IPS-18a (cell line): ENCODE results near the gene TUBB8.
"Not testable (repeated sequence)": the region's sequence is repeated elsewhere in the genome, so short reads cannot be mapped to it uniquely, and the experiment has no call there.

Source experiments
- H3K27ac ChIP-seq: one replicate; pipeline ENCODE4 v1.5.1; 2013; ENCODE audit warnings: low read length
- H3K27me3 ChIP-seq: one replicate; pipeline ENCODE4 v1.6.1; 2013; ENCODE audit warnings: mild to moderate bottlenecking, low read length; ENCODE audit not compliant: control insufficient read depth, insufficient read depth
- H3K36me3 ChIP-seq: one replicate; pipeline ENCODE4 v1.6.1; 2013; ENCODE audit warnings: low read depth, low read length; ENCODE audit not compliant: control insufficient read depth
- H3K4me1 ChIP-seq: one replicate; pipeline ENCODE4 v1.6.1; 2013; ENCODE audit warnings: low read depth, low read length; ENCODE audit not compliant: control insufficient read depth
- H3K4me3 ChIP-seq: one replicate; pipeline ENCODE4 v1.5.1; 2013; ENCODE audit warnings: low read length
- H3K9ac ChIP-seq: one replicate; pipeline ENCODE4 v1.6.1; 2013; ENCODE audit warnings: mild to moderate bottlenecking, low read length, moderate library complexity
- H3K9me3 ChIP-seq: one replicate; pipeline ENCODE4 v1.6.1; 2013; ENCODE audit warnings: low read depth, low read length; ENCODE audit not compliant: control insufficient read depth

Gene TUBB8

DNA sequence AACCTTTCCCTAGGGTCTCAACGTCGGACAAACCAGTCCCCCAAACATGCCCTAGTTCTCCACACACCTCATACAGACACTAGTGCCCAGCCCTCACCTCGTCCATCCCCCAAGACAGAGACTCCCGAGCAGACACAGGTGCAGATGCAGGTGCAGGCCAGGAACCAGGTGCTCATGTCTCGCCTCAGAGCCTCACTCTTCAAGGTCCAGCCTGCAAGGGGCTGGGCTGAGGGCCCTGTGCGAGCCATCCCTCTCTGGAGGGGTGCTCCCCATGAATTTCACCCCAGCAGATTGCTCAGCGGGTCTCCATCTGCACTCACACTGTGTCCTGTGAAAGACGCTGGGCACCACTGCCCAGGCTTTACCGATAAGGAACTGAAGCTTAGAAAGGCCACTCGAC lies 36.9 kb upstream of the TUBB8 start:
- Histone ChIP-seq H3K4me1 (no peaks in the 10 kb centered on the region), H3K9me3 (no peaks in the 10 kb centered on the region), H3K36me3 (no peaks in the 10 kb centered on the region), H3K27me3 (no peaks in the 10 kb centered on the region), H3K4me3 (no peak overlapping the region), H3K27ac (no peak overlapping the region), H3K9ac (no peak overlapping the region)

DNA sequence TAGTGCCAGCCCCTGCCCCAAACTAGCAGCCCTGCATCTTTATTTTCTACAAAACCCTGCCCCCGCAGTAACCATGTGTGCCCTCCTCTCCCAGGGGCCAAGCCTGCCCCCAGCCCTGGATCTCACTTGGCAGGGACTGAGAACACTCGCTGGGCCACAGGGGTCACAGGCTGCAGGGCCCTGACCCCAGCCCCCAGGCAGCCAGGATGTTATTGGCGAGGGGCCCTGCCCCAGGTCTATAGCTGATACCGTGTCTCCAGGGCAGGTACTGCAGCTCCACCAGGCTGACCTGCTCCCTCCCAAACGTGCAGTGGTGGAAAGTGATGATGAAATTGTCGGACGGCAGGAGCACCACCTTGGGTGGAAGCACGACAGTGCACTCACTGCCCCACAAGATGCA lies 35.9 kb upstream of the TUBB8 start:
- no peaks in the 10 kb centered on the region for H3K4me1 ChIP-seq
- H3K9me3 ChIP-seq: no peaks in the 10 kb centered on the region
- H3K4me3 ChIP-seq: no peak overlapping the region
- H3K9ac ChIP-seq: no peak overlapping the region
- no peaks in the 10 kb centered on the region for H3K36me3 ChIP-seq
- H3K27ac ChIP-seq: no peak overlapping the region
- H3K27me3 ChIP-seq: no peaks in the 10 kb centered on the region

DNA sequence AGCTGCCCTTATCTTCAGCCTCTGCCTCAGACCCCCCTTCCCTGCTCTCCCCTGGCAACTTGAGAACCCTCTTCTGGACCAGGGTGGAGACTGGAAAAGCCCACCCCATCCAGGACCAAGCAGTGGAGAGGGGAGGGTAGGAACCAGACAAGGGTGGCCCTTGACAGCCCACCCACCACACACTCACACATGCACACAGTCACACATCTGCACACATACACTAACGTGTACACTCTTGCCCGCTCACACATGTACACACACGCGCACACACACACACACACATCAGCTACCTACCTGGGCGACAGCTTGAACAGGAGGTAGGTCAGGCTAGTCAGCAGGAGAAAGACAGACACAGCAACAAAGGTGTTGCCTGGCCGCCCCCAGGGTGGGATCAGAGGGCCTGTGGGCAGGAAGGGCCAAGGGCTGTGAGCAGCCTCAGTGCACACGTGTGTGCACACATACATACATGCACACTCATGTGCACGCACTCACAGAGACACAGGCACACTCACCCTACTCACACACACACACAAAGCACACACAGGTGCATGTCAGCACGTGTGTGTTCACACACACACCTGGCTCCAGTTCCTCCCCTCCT lies 34.9 kb upstream of the TUBB8 start:
- H3K4me3 ChIP-seq: no peak overlapping the region
- H3K4me1 ChIP-seq: no peaks in the 10 kb centered on the region
- H3K36me3 ChIP-seq: no peaks in the 10 kb centered on the region
- no peaks in the 10 kb centered on the region for H3K9me3 ChIP-seq
- no peaks in the 10 kb centered on the region for H3K27me3 ChIP-seq
- no peak overlapping the region for H3K27ac ChIP-seq
- no peak overlapping the region for H3K9ac ChIP-seq

DNA sequence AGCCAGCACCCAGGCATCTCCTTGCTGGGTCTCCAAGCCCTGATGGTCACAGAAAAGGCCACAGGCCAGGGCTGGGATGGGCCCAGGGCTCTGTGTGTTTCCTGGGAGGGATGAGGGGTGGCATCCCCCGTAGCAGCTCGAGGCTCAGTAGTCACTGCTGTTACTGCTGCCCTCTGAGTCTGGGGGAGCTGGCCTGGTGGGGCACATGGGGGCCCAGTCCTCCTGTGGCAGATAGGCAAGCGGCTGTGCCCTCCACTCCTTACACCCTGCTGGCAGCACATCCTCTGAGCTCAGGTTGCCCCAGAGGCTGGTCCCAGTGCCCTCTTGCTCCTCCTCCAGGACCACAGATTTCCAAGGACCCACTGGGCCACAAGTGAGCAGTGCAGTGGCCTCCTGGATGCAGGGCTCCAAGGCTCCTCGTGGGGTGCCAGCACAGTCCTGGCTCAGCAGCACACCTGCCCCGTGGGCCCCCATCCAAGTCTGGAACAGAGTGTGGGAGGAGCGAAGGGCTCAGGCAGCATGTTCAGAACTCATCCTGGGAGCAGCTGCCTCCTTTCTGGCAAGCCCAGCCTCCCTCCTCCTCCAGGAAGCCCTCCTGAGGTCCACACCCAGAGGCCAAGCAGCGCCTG lies 31.5 kb upstream of the TUBB8 start:
- Histone ChIP-seq H3K9ac (no peak overlapping the region), H3K4me1 (no peaks in the 10 kb centered on the region), H3K9me3 (no peaks in the 10 kb centered on the region), H3K27ac (no peak overlapping the region), H3K4me3 (no peak overlapping the region), H3K36me3 (no peaks in the 10 kb centered on the region), H3K27me3 (peaks cover 7% of the 10 kb centered on the region)

DNA sequence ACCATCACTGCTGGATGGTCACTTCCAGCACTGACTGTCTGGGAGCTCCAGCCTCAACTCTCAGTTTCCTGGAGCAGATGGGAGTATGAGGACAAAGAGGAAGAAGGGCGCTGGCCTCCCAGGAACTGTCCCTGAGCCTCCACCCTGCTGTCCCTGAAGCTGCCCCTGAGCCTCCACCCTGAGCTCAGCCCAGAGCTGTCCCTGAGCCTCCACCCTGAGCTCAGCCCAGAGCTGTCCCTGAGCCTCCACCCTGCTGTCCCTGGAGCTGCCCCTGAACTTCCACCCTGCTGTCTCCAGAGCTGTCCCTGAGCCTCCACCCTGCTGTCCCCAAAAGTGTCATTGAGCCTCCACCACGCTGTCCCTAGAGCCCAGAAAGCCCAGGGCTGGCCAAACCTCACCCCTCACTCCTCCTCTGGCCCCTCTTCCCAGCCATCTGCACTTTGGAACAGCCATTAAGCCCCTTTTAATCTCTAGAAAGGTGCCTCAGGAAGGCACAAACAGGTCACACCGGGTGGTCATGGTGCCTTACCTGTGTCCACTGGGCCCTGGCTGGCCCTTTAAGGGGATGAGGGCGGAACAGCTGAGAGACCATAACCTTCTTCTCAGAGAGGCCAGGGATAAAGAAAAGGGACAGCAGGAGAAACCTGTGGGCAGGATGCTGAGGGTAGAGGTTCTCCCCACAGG lies 30.6 kb upstream of the TUBB8 start:
- peaks cover 11% of the 10 kb centered on the region for H3K27me3 ChIP-seq
- H3K9me3 ChIP-seq: no peaks in the 10 kb centered on the region
- no peak overlapping the region for H3K4me3 ChIP-seq
- no peak overlapping the region for H3K27ac ChIP-seq
- H3K36me3 ChIP-seq: no peaks in the 10 kb centered on the region
- H3K4me1 ChIP-seq: no peaks in the 10 kb centered on the region
- H3K9ac ChIP-seq: no peak overlapping the region

DNA sequence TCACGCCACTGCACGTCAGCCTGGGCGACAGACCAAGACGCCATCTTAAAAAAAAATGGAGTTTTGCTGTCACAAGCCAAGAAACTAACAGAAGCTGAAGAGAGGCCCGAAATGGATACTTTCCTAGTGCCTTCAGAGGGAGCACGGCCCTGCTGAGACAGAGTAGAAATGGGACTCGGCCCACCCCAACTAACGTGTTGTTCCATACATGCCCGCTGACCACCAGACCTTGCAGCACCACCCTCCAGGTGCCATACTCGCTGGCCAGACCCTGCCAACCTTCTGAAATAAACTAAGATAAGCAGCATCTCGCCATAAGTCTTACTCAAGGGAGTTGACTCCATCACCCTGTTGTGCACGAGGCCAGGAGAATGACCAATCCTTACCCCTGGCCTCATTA lies 29.5 kb upstream of the TUBB8 start:
- H3K9me3 ChIP-seq: no peaks in the 10 kb centered on the region
- no peak overlapping the region for H3K27ac ChIP-seq
- no peaks in the 10 kb centered on the region for H3K4me1 ChIP-seq

DNA sequence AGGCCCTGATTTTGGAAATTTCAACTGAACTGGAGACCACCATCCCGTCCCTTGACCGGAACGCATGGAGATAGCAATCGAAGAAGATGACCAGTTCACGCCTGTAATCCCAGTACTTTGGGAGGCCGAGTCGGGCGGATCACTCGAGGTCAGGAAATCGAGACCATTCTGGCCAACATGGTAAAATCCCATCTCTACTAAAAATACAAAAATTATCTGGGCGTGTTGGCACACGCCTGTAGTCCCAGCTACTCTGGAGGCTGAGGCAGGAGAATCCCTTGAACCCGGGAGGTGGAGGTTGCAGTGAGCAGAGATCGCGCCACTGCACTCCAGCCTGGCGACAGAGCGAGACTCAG lies 25.1 kb upstream of the TUBB8 start:
- H3K4me1 ChIP-seq, H3K4me3 ChIP-seq, H3K9me3 ChIP-seq, H3K27ac ChIP-seq, H3K36me3 ChIP-seq, H3K9ac ChIP-seq: not testable (repeated sequence)
- peaks cover 11% of the 10 kb centered on the region for H3K27me3 ChIP-seq

More for the DNA sequence above, 29.5 kb upstream of the TUBB8 start:
- Histone ChIP-seq H3K4me3 (no peak overlapping the region), H3K9ac (no peak overlapping the region), H3K27me3 (peaks cover 11% of the 10 kb centered on the region), H3K36me3 (no peaks in the 10 kb centered on the region)

DNA sequence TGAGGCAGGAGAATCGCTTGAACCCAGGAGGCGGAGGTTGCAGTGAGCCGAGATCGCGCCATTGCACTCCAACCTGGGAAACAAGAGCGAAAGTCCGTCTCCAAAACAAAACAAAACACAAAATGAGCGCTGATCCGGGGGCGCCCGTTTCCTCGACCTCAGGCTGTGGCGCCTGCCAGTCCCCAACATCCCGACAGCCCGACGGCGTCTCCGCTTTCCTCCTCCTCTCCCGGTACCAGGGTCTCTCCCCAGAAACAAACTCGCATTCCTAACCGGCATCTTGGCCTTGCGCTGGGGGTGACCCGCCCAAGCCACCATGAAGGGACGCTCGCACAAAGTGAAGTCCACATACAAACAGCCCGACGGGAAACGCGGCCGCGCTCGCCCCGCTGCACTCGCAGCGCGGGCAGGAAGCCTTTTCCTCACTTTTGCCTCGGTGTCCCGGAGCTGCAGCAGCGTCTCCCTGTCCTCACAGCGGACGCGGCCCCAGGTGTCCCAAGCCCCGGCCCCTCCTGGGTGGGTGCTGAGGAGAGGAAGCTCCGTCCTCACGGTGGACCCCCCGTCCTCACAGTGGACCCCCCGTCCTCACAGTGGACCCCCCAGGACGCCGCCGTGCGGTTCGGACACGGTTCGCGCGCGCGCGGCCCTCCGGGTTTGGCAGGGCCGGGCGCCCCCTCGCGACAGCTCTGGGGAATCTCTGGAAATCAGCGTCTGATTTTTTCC lies 24.6 kb upstream of the TUBB8 start:
- H3K27ac ChIP-seq, H3K9ac ChIP-seq, H3K36me3 ChIP-seq, H3K4me1 ChIP-seq, H3K9me3 ChIP-seq: not testable (repeated sequence)
- Histone ChIP-seq H3K4me3 (peak overlapping the region; percentile 49), H3K27me3 (peaks cover 11% of the 10 kb centered on the region)

DNA sequence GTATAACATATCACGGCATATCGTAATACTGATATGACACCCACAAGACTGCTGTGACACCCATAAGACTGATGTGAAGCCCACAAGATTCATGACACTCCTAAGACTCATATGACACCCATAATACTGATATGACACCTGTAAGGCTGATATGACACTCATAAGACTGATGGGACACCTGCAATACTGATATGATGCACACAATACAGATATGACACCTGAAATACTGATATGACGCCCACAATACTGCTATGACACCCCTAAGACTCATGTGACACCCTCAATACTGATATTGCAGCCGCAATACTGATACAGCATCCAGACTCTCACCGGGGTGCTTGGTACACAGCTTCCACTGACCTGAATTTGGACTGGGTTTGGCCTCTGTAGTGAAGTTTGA lies 19.1 kb upstream of the TUBB8 start:
- H3K9ac ChIP-seq, H3K9me3 ChIP-seq, H3K4me1 ChIP-seq, H3K27me3 ChIP-seq, H3K4me3 ChIP-seq, H3K27ac ChIP-seq, H3K36me3 ChIP-seq: not testable (repeated sequence)

DNA sequence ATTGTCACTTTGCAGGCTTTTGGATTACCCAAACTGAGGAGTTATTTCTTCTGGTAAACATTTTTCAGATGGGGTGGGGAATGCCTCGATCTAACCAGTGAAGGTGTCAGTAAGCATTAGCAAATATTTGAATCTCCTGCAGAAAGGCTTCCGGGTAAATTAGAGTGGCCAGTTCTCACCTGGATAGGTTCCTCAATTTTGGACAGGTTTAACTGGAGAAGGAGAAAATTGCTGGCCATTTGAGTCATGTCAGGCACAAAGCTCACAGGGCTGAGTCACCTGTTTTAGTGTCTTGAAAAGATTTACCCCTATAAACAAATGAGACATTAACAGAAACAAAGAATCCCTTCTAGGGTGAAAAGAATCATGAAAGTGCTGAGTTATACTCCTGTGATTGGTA lies 830 bp upstream of the TUBB8 start:
- H3K4me3 ChIP-seq, H3K4me1 ChIP-seq, H3K36me3 ChIP-seq, H3K9ac ChIP-seq, H3K27ac ChIP-seq, H3K27me3 ChIP-seq, H3K9me3 ChIP-seq: not testable (repeated sequence)

DNA sequence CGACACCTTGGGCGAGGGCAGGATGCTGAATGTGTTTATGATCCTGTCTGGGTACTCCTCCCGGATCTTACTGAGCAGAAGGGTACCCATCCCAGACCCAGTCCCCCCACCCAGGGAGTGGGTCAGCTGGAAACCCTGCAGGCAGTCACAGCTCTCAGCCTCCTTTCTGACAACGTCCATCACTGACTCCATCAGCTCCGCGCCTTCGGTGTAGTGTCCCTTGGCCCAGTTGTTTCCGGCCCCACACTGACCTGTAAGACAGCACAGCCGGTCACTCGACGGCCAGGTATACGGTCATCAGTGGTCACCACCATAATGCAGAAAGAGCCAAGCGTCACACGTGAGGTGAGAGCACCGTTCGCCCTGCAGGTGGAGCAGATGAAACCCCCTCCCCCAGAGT lies 1.2 kb downstream of the TUBB8 start:
- not testable (repeated sequence) for H3K27ac ChIP-seq, H3K4me3 ChIP-seq

DNA sequence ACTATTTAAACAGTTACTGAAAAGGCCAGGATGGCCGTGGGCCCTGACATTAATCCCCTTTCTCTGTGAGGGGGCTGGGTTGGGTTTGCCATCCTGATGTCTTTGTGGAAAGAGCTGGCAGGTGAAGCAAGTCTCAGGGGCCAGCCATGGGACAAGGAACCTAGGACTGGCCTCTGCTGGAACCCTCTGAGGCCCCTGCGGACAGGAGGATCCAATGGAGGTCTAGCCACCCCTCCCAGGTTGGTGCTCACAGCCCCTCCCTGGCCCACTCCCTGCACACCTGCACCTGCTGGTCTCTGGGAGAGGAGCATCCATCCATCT lies 35.8 kb downstream of the TUBB8 start:
- not testable (repeated sequence) for H3K36me3 ChIP-seq, H3K4me3 ChIP-seq, H3K27me3 ChIP-seq, H3K4me1 ChIP-seq, H3K9me3 ChIP-seq, H3K27ac ChIP-seq, H3K9ac ChIP-seq

More for the DNA sequence above, 1.2 kb downstream of the TUBB8 start:
- not testable (repeated sequence) for H3K27me3 ChIP-seq, H3K36me3 ChIP-seq, H3K9me3 ChIP-seq, H3K4me1 ChIP-seq, H3K9ac ChIP-seq
